Forelimb muscle (tissue), 1 donor: Measurements from ENCODE around the gene GPR108. TPM values are rescaled to one million over a fixed set of nuclear protein-coding genes. Genes with fewer than 3 reads are reported as not detected.

Experiments used
- DNase-seq: peaks from one replicate; pipeline ENCODE4 v3.0.0-alpha.2; 2013; ENCODE audit warnings: low read depth
- polyA plus RNA-seq: library from polyadenylated mRNA; unstranded; fragments of 120-200 nt; gene quantifications from one replicate; pipeline ENCODE4 v1.2.1, GENCODE V29; 2013; ENCODE audit not compliant: insufficient read length

The GPR108 gene
- polyA plus RNA-seq, 1 donor = 28.3 TPM

GRCh38 chr19:6707011-6707657, 30.2 kb downstream of the GPR108 start:
- no peak for DNase-seq

- no peak for DNase-seq
Measured at GRCh38 chr19:6706633-6706958, 30.8 kb downstream of the GPR108 start.

GRCh38 chr19:6705931-6706632, 31.3 kb downstream of the GPR108 start:
- DNase-seq = no peak

- no peak for DNase-seq
Measured at GRCh38 chr19:6700586-6701316, 36.6 kb downstream of the GPR108 start.

GRCh38 chr19:6699935-6700334, 37.4 kb downstream of the GPR108 start:
- no peak for DNase-seq

GRCh38 chr19:6697291-6697690, 40.1 kb downstream of the GPR108 start:
- DNase-seq = no peak

- no peak for DNase-seq
Measured at GRCh38 chr19:6696239-6696820, 41.0 kb downstream of the GPR108 start.

GRCh38 chr19:6694147-6694815, 43.1 kb downstream of the GPR108 start:
- no peak for DNase-seq

GRCh38 chr19:6693681-6694080, 43.7 kb downstream of the GPR108 start:
- DNase-seq = no peak

GRCh38 chr19:6693056-6693471, 44.3 kb downstream of the GPR108 start:
- no peak for DNase-seq

GRCh38 chr19:6692027-6692426, 45.4 kb downstream of the GPR108 start:
- no peak for DNase-seq

GRCh38 chr19:6691342-6691741, 46.0 kb downstream of the GPR108 start:
- no peak for DNase-seq

GRCh38 chr19:6690160-6690885, 47.1 kb downstream of the GPR108 start:
- DNase-seq = no peak

- no peak for DNase-seq
Measured at GRCh38 chr19:6687114-6687513, 50.3 kb downstream of the GPR108 start.

- DNase-seq = no peak
Measured at GRCh38 chr19:6686628-6686975, 50.8 kb downstream of the GPR108 start.

GRCh38 chr19:6685962-6686627, 51.3 kb downstream of the GPR108 start:
- DNase-seq = no peak

GRCh38 chr19:6685482-6685881, 51.9 kb downstream of the GPR108 start:
- DNase-seq = no peak

- DNase-seq = no peak
Measured at GRCh38 chr19:6683971-6684370, 53.4 kb downstream of the GPR108 start.

GRCh38 chr19:6682607-6683128, 54.7 kb downstream of the GPR108 start:
- no peak for DNase-seq

- no peak for DNase-seq
Measured at GRCh38 chr19:6680141-6680540, 57.2 kb downstream of the GPR108 start.
